Transverse colon (tissue), 4 donors: Measurements from ENCODE around the gene FAM98A.

Experiments
- EP300 ChIP-seq: sonication (generic); formaldehyde crosslinking; IDR thresholded peaks from one replicate; pipeline ENCODE4 v1.6.1; 2017; ENCODE audit warnings: antibody characterized with exemption, low read depth
- POLR2A ChIP-seq: fragments of 450-650 bp; IDR thresholded peaks from one replicate; pipeline ENCODE4 v1.6.1; 2016; ENCODE audit warnings: antibody characterized with exemption, mild to moderate bottlenecking, moderate library complexity
- POLR2AphosphoS5 ChIP-seq, 3 donors: sonication (generic); formaldehyde crosslinking; IDR thresholded peaks; one replicate each; pipeline ENCODE4 v1.6.1; 2016; ENCODE audit warnings: antibody characterized with exemption in 3 of 3
- TF ChIP-seq, protein P1 (sequence below), 5 experiments: fragments of 200-600 bp in 3 of 5; fragments of 450-650 bp in 2 of 5; sonication (generic) in 3 of 5; IDR thresholded peaks; 1 replicate in 2 of 5; 2 replicates in 3 of 5; pipeline ENCODE4 v1.5.1; 2016 to 2017; ENCODE audit warnings: antibody characterized with exemption in 5 of 5, inconsistent platforms in 3 of 5, mild to moderate bottlenecking in 2 of 5, moderate library complexity in 1 of 5

DNA sequence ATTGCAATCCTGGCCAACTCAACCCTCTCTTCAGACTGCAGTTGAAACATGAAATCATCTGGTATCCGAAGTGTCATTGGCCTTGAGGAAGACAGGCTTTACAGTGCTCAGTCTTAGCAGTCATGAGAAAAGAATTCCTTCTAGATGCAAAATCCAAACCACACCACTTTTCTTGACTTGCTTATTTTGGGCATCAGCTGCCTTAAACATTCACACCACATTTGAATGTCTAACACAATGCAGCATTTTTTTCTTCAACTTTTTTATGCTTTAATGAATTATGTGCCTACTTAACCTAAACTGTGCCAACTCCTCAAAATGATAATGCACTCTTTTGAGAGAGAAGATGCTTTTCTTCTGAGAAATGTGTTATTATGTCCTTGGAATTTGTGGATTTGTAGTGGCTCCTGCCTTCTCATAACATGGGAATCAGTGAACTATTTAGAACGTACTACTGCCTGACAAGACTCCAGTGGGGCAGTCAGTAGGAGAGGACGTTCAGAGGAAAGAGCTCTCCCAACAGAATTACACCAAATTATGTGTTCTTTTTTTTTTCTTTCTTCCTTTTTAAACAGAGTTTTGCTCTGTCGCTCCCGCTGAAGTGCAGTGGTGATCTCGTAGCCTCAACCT lies 3.2 kb upstream of the FAM98A start:
- TF ChIP-seq, protein P1, sequence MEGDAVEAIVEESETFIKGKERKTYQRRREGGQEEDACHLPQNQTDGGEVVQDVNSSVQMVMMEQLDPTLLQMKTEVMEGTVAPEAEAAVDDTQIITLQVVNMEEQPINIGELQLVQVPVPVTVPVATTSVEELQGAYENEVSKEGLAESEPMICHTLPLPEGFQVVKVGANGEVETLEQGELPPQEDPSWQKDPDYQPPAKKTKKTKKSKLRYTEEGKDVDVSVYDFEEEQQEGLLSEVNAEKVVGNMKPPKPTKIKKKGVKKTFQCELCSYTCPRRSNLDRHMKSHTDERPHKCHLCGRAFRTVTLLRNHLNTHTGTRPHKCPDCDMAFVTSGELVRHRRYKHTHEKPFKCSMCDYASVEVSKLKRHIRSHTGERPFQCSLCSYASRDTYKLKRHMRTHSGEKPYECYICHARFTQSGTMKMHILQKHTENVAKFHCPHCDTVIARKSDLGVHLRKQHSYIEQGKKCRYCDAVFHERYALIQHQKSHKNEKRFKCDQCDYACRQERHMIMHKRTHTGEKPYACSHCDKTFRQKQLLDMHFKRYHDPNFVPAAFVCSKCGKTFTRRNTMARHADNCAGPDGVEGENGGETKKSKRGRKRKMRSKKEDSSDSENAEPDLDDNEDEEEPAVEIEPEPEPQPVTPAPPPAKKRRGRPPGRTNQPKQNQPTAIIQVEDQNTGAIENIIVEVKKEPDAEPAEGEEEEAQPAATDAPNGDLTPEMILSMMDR (IDR thresholded peaks at IDR 0.05), result no peak
- no peak for TF ChIP-seq POLR2A
- TF ChIP-seq POLR2AphosphoS5 (IDR thresholded peaks at IDR 0.05), result no peak
- no peak for TF ChIP-seq EP300
